ENCODE measurements around the gene ADCY2. TPM values are rescaled to one million over a fixed set of nuclear protein-coding genes. Genes with fewer than 3 reads are reported as not detected.

ADCY2 gene
- total RNA-seq, 2 experiments from 2014 or later, result not detected

- Histone ChIP-seq H3K36me3 (ENCODE audit: insufficient read depth, low read length) (peaks cover 68% of the 10 kb centered on the region), H3K9me2 (ENCODE audit: insufficient read depth, low read length) (no peaks in the 10 kb centered on the region), H3K4me3 (ENCODE audit: low read depth, low read length, poor library complexity, severe bottlenecking) (peak overlapping the region; percentile 97), H3K4me2 (ENCODE audit: low read length) (peak overlapping the region; percentile 90), H2AFZ (ENCODE audit: low read length) (no peak overlapping the region), H3K4me1 (ENCODE audit: insufficient read depth, low read length, poor library complexity, severe bottlenecking) (peaks cover 50% of the 10 kb centered on the region), H3K27ac (ENCODE audit: low read depth, low read length, poor library complexity, severe bottlenecking) (peak overlapping the region; percentile 59), H3K79me2 (ENCODE audit: insufficient read depth, low read depth, low read length) (peaks cover 83% of the 10 kb centered on the region), H3K9me3 (ENCODE audit: low read length) (no peaks in the 10 kb centered on the region), H4K20me1 (ENCODE audit: insufficient read depth, low read length) (peaks cover 35% of the 10 kb centered on the region)
- intact Hi-C loops (cut with micrococcal nuclease; ENCODE audit: unreplicated experiment), result no loop called here
- TF ChIP-seq CTCF (conservative IDR thresholded peaks at IDR 0.05; ENCODE audit: low read length) (peak; percentile 42), EZH2phosphoT487 (IDR thresholded peaks at IDR 0.05; ENCODE audit: borderline replicate concordance, low read depth, low read length) (no peak)
- CTCF ChIA-PET (ENCODE audit: unreplicated experiment), result interaction anchor here (1.5 kb wide), 1 partner anchor 15 kb away, joined by 8 read pairs; no protein-coding TSS in a partner anchor
- DNase-seq (ENCODE audit: low spot score), result peak; percentile 55
- no TSS peak for BruUV-seq (replicated peaks)
- POLR2A ChIA-PET, result interaction anchor here (0.7 kb wide), 1 partner anchor 13 kb away, joined by 3 read pairs; no protein-coding TSS in a partner anchor
These were observed 475.7 kb downstream of the ADCY2 start for GRCh38 chr5:7871653-7872052.

GRCh38 chr5:7872517-7873130, 476.7 kb downstream of the ADCY2 start:
- H3K4me2 ChIP-seq (ENCODE audit: low read length), result peak overlapping the region; percentile 90
- CTCF ChIA-PET (ENCODE audit: unreplicated experiment), result interaction anchor here (1.5 kb wide), 1 partner anchor 14 kb away, joined by 8 read pairs; no protein-coding TSS in a partner anchor
- intact Hi-C loops (cut with micrococcal nuclease; ENCODE audit: unreplicated experiment), result no loop called here

More at GRCh38 chr5:7872517-7873130, 476.7 kb downstream of the ADCY2 start:
- H4K20me1 ChIP-seq (ENCODE audit: insufficient read depth, low read length), result peaks cover 35% of the 10 kb centered on the region
- peaks cover 74% of the 10 kb centered on the region for H3K79me2 ChIP-seq (ENCODE audit: insufficient read depth, low read depth, low read length)
- H3K4me1 ChIP-seq (ENCODE audit: insufficient read depth, low read length, poor library complexity, severe bottlenecking), result peaks cover 42% of the 10 kb centered on the region
- BruUV-seq (replicated peaks), result no TSS peak
- no peak overlapping the region for H2AFZ ChIP-seq (ENCODE audit: low read length)
- H3K36me3 ChIP-seq (ENCODE audit: insufficient read depth, low read length), result peaks cover 69% of the 10 kb centered on the region
- no peak for TF ChIP-seq CTCF (conservative IDR thresholded peaks at IDR 0.05; ENCODE audit: low read length)
- POLR2A ChIA-PET, result interaction anchor here (0.6 to 2.5 kb wide), 8 partner anchors 9 to 33 kb away, joined by 3 to 6 read pairs (median 4); no protein-coding TSS in a partner anchor
- H3K27ac ChIP-seq (ENCODE audit: low read depth, low read length, poor library complexity, severe bottlenecking), result peak overlapping the region; percentile 59
- H3K9me3 ChIP-seq (ENCODE audit: low read length), result no peaks in the 10 kb centered on the region
- no peaks in the 10 kb centered on the region for H3K9me2 ChIP-seq (ENCODE audit: insufficient read depth, low read length)
- peak overlapping the region; percentile 97 for H3K4me3 ChIP-seq (ENCODE audit: low read depth, low read length, poor library complexity, severe bottlenecking)
- no peak for DNase-seq (ENCODE audit: low spot score)

All from OCI-LY7 (cell line).